AG09309 (cell line): ENCODE data around the gene ORC5.

ENCODE experiments used
- DNase-seq: peaks from one replicate; pipeline ENCODE4 v3.0.0-alpha.2; 2010; ENCODE audit warnings: low read depth
- H3K4me3 ChIP-seq: 2 replicates; pipeline ENCODE4 v1.5.1; 2011; ENCODE audit warnings: mild to moderate bottlenecking, low read depth, low read length, moderate library complexity; ENCODE audit not compliant: control insufficient read depth
- TF ChIP-seq, protein P1 (sequence below): IDR thresholded peaks from 2 replicates; pipeline ENCODE4 v1.5.1; 2011; ENCODE audit warnings: mild to moderate bottlenecking, low read depth, low read length, inconsistent platforms; ENCODE audit not compliant: insufficient read depth, control insufficient read depth; ENCODE audit errors: missing control alignments

ORC5 gene

DNA sequence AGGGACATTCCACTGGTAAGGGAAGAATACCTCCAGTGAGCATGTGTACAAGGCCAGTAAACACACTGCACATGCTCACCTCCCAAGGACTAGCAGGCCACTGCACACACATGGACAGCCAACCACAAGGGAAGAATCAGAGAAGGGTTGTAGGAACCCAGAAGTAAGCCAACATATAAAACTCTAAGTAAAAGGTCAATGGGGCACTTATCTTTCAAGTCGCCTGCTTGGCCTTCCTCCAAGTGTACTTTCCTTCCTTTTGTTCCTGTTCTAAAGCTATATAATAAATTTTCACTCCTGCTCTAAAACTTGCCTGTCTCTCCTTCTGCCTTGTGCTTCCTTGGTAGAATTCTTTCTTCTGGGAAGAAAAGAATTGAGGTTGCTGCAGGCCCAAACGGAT is 33.0 kb downstream of the ORC5 start:
- TF ChIP-seq, protein P1, sequence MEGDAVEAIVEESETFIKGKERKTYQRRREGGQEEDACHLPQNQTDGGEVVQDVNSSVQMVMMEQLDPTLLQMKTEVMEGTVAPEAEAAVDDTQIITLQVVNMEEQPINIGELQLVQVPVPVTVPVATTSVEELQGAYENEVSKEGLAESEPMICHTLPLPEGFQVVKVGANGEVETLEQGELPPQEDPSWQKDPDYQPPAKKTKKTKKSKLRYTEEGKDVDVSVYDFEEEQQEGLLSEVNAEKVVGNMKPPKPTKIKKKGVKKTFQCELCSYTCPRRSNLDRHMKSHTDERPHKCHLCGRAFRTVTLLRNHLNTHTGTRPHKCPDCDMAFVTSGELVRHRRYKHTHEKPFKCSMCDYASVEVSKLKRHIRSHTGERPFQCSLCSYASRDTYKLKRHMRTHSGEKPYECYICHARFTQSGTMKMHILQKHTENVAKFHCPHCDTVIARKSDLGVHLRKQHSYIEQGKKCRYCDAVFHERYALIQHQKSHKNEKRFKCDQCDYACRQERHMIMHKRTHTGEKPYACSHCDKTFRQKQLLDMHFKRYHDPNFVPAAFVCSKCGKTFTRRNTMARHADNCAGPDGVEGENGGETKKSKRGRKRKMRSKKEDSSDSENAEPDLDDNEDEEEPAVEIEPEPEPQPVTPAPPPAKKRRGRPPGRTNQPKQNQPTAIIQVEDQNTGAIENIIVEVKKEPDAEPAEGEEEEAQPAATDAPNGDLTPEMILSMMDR = no peak
- no peak overlapping the region for H3K4me3 ChIP-seq
- DNase-seq = no peak

DNA sequence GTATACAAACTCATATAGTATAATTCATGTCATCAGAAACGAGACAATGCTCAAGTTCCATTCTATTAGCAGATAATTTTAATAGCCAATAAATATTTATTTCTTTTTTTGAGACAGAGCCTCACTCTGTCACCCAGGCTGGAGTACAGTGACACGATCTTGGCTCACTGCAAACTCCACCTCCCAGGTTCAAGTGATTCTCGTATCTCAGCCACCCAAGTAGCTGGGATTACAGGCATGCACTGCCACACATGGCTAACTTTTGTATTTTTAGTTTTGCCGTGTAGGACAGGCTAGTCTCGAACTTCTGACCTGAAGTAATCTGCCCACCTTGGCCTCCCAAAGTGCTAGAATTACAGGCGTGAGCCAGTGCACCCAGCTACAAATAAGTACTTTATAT is 45.7 kb downstream of the ORC5 start:
- DNase-seq = no peak
- TF ChIP-seq, protein P1 = no peak
- H3K4me3 ChIP-seq = no peak overlapping the region

DNA sequence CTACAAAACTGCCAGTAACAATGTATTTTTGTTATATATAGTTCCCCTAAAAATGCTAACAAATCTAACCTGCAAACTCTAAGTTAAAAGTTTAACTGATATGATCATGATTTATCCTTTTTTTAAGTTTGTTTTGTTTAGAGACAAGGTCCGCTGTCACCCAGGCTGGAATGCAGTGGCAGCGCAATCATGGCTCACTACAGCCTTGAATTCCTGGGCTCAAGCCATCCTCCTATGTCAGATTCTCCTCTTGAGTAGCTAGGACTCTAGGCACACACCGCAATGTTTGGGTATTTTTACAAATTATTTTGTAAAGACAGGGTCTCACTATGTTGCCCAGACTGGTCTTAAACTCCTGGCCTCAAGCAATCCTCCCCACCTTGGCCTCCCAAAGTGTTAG is 46.6 kb downstream of the ORC5 start:
- H3K4me3 ChIP-seq = no peak overlapping the region
- DNase-seq = no peak
- TF ChIP-seq, protein P1 = no peak

DNA sequence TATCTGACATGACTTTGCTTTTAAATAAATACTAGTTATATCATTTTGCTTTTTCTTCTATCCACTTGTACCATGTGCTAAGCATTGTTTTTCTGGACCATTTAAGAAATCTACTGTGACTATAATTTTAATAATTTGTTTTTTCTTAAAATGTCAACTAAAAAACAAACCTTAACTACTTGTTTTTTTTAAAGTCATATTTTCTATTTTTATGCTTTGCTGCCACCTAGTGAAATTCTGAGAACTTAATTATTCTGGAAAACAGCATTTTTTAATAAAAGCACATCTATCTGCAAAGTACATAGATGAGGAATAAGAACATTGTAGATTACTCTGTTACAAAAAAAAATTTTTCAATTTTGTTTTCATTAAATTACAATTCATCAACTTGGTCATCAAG is 47.4 kb downstream of the ORC5 start:
- no peak for DNase-seq
- H3K4me3 ChIP-seq = no peak overlapping the region
- TF ChIP-seq, protein P1 = no peak

DNA sequence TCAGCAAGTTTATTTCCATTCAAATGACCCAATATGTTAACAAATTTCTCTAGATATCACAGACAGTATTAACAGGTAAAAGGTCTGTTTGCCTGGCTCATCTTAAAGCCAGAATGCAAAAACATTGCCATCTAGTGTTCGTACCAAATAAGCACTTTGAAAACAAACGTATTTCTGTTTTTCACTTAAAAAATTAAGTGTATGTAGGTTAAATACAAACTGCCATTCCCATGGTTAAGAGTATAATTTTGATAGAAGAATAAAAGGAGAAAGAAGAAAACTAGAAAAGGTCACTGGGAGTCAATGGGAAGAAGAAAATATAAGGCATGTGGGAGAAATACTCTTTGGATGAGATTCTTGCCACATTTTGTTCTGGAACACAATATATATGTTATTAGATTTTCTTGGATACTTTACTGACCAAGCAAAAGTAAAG is 51.0 kb downstream of the ORC5 start:
- no peak overlapping the region for H3K4me3 ChIP-seq
- no peak for DNase-seq
- TF ChIP-seq, protein P1 = peak; percentile 62

DNA sequence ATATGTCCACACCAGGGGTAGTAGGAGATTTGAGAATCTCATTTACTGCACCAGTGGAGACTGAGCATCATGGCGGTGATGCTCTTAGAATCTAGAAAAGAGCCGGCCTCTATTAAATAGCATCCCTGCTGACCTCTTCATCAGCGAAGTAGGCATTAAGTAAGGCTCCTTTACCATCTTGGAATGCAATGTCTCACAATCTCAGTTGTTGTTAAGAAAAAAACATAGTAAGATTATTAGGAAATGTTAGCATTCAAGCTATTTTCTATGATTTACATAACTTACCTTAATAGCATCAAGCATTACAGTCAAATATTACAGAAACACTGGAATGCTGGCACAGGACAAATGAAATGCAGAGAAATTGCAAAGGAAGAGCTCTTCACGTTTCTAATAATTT is 54.5 kb downstream of the ORC5 start:
- no peak for DNase-seq
- no peak overlapping the region for H3K4me3 ChIP-seq
- TF ChIP-seq, protein P1 = no peak

DNA sequence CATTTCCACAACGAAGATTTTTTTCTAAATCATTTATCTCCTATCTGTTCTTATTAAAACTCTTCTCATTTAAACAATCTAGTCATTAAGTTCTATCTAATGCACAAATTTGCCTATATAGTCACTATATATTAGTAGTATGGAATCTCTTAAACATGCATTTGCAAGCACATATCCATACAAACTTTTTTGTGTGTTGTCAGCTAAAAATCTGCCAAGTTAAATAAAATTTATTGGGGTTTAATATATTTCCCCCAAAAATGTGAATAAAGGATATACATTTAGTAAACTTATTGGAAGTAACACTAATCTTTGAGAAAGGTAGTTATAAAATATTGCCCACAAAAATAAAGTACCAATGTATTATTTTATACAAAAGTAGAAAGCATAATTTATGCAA is 55.3 kb downstream of the ORC5 start:
- DNase-seq = no peak
- H3K4me3 ChIP-seq = no peak overlapping the region
- TF ChIP-seq, protein P1 = no peak
